Activated naive CD4-positive, alpha-beta T cell treated with anti-CD3 and anti-CD28 coated beads, Interleukin-2, amount 10 ng/mL, durations not matched to agents 7 days and 5 days (primary cell): ENCODE measurements around the gene KCNH2.

Experiments used
- CTCF ChIA-PET: fragments of 350-600 bp; sonication (Branson Sonifier 250); formaldehyde crosslinking; loops from one replicate; lab custom pipeline; 2021; ENCODE audit warnings: antibody characterized with exemption; lab: Charles Lee
- DNase-seq: peaks from one replicate; pipeline ENCODE4 v3.0.0-alpha.2; 2020
- H3K27ac Mint-ChIP-seq: one replicate; pipeline ENCODE4 v1.8.0; 2021; ENCODE audit warnings: mild to moderate bottlenecking, moderate library complexity, mixed read lengths
- H3K27me3 Mint-ChIP-seq: one replicate; pipeline ENCODE4 v1.8.0; 2021; ENCODE audit warnings: mild to moderate bottlenecking, mixed read lengths
- H3K36me3 Mint-ChIP-seq: one replicate; pipeline ENCODE4 v1.8.0; 2021; ENCODE audit warnings: mixed read lengths
- H3K4me1 Mint-ChIP-seq: one replicate; pipeline ENCODE4 v1.8.0; 2021; ENCODE audit warnings: mixed read lengths
- H3K4me3 Mint-ChIP-seq: one replicate; pipeline ENCODE4 v1.8.0; 2021; ENCODE audit warnings: mild to moderate bottlenecking, moderate library complexity, mixed read lengths
- H3K9me3 Mint-ChIP-seq: one replicate; pipeline ENCODE4 v1.8.0; 2021; ENCODE audit warnings: mixed read lengths

The KCNH2 gene

DNA sequence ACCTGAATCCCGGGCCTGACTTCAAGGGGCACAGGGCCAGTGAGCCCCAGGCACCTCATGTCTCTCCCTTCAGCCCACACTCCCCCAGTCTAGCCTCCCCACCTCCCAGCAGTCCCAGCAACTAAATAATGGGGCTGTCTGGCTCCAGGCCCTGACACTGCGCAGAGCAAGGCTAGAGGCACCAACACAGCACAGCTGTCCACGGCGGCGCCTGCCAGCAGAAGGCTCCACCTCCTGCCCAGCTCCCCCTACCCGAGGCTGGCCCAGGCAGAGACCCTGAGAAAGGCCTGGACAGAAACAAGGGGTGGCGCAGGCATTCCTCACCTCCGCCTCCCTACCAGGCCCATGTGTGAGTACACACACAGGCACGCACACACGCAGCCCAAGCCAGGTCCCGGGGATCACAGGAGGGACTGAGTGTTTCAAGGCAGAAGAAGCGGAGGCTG, 6.1 kb downstream of the KCNH2 start:
- Mint-ChIP-seq H3K27me3 (peaks cover 62% of the 10 kb centered on the region), H3K9me3 (no peaks in the 10 kb centered on the region), H3K4me3 (no peak overlapping the region), H3K36me3 (peaks cover 4% of the 10 kb centered on the region), H3K4me1 (peaks cover 58% of the 10 kb centered on the region), H3K27ac (no peak overlapping the region)
- no peak for DNase-seq
- CTCF ChIA-PET, result no interaction called here

DNA sequence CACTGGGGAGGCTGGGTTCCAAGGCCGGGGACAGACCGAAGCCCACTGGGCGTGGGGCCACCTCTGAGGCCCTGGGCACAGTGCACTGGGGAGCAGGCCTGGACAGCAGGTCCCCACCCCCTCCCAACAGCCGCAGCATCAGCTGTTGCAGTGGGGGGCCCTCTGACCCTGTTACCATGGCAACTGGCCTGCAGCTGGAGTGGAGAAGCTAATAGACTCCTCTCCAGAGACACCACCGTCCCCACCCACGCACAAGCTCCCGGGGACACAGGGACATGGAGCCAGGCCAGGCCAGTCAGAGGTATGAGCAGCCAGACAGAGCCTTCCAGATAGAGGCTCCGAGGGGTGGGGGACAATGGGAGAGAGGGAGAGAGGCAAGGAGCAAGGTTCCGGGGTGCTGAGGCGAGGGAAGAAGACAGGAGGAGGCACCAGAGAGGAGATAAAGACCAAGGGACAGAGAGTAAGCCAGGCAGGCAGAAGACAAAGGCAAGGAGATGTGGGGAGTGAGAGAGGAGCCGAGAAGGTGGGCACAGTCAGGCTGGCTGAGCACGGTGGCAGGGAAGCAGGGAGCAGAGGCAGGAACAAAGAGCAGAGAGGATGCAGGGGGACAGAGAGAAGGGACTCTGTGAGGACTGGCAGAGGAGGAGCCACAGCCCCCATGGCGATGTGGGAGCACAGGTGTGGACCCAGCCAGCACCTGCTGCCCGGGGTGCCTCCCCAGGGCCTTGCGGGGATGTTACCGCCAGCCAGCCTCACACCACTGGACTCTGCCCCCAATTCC, 6.7 kb downstream of the KCNH2 start:
- no peaks in the 10 kb centered on the region for H3K9me3 Mint-ChIP-seq
- H3K4me3 Mint-ChIP-seq, result no peak overlapping the region
- peaks cover 53% of the 10 kb centered on the region for H3K4me1 Mint-ChIP-seq
- CTCF ChIA-PET, result interaction anchor here (1.5 kb wide), 1 partner anchor 9 kb away, joined by 5 read pairs; no protein-coding TSS in a partner anchor
- H3K36me3 Mint-ChIP-seq, result no peaks in the 10 kb centered on the region
- peaks cover 56% of the 10 kb centered on the region for H3K27me3 Mint-ChIP-seq
- no peak overlapping the region for H3K27ac Mint-ChIP-seq
- no peak for DNase-seq

DNA sequence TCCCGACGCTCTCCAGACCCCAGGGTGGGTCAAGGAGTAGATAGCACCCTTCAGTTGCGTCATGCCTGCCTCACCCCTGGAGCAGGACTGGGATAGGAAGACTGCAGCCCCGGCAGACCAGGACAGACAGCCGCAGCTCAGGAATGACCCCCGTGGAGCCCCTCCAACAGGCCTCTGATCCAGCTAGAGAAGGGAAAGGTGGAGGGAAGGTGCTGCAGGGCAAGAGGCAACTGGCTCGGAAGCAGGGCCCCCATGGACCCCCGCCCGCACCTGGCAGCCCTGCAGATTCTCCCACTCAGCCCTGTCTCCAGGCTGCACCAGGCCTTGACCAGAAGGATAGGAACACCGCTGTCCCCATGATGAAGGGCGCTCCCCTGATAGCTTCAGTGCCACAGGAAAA, 7.7 kb downstream of the KCNH2 start:
- Mint-ChIP-seq H3K27ac (no peak overlapping the region), H3K4me1 (peaks cover 45% of the 10 kb centered on the region), H3K27me3 (peaks cover 53% of the 10 kb centered on the region), H3K4me3 (no peak overlapping the region), H3K9me3 (no peaks in the 10 kb centered on the region), H3K36me3 (no peaks in the 10 kb centered on the region)
- CTCF ChIA-PET, result interaction anchor here (0.8 to 1.5 kb wide), 5 partner anchors 8 to 72 kb away, joined by 3 to 5 read pairs (median 3); no protein-coding TSS in a partner anchor
- no peak for DNase-seq

DNA sequence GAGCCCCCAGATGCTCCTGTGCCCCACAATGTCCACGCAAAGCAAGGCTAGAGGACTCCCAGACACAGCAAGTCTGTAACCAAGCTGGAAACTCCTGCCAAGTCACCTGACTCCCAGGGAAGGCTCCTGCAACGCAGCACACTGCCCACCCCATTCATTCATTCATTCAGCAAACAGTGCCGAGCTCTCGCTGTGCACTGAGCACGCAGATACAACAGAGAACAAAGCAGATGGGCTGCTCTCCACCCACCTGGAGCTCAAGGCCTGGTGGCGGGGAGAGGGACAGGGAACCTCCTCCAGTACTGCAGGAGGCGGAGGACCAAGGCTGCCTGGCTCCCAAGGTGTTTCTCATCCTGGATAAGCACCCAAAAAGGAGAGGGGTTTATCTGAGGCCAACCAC, 8.6 kb downstream of the KCNH2 start:
- DNase-seq, result no peak
- CTCF ChIA-PET, result interaction anchor here (0.6 to 1.6 kb wide), 5 partner anchors 10 to 71 kb away, joined by 3 to 4 read pairs (median 3); no protein-coding TSS in a partner anchor
- Mint-ChIP-seq H3K9me3 (no peaks in the 10 kb centered on the region), H3K36me3 (no peaks in the 10 kb centered on the region), H3K27me3 (peaks cover 56% of the 10 kb centered on the region), H3K27ac (no peak overlapping the region), H3K4me3 (no peak overlapping the region), H3K4me1 (peaks cover 39% of the 10 kb centered on the region)

DNA sequence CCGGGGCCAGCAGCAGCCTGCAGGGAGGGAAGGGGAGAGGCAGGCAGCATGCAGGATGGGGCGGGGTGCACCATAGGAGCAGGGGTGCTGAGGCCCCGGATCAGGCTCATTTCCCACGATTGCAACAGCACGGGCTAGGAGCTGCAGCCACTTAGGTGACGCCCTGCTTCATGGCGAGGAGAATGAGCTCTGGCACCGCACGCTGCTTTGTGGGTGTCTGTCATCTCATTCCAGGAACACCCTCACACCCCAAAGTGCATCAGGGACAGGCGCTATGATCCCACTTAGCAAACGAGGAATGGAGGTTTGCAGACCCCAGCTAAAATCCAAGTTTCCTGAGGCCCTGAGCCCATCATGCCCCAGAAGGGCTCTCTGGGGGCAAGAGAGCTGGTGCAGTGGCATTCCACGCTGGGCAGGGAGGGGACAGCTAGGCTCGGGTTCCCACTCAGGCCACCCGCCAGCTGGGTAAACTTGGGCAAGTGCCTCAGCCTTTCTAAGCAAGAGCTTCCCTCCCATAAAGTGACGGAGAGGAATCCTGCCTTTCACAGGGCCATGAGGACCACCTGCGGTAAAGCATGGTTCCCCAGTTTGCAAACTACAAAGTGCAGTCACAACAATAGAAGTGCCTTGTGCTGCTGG, 9.3 kb downstream of the KCNH2 start:
- peaks cover 55% of the 10 kb centered on the region for H3K27me3 Mint-ChIP-seq
- no peaks in the 10 kb centered on the region for H3K9me3 Mint-ChIP-seq
- DNase-seq, result no peak
- CTCF ChIA-PET, result interaction anchor here (0.6 to 1.6 kb wide), 4 partner anchors 9 to 50 kb away, joined by 3 to 4 read pairs (median 4); no protein-coding TSS in a partner anchor
- no peak overlapping the region for H3K4me3 Mint-ChIP-seq
- no peak overlapping the region for H3K27ac Mint-ChIP-seq
- peaks cover 32% of the 10 kb centered on the region for H3K4me1 Mint-ChIP-seq
- no peaks in the 10 kb centered on the region for H3K36me3 Mint-ChIP-seq

DNA sequence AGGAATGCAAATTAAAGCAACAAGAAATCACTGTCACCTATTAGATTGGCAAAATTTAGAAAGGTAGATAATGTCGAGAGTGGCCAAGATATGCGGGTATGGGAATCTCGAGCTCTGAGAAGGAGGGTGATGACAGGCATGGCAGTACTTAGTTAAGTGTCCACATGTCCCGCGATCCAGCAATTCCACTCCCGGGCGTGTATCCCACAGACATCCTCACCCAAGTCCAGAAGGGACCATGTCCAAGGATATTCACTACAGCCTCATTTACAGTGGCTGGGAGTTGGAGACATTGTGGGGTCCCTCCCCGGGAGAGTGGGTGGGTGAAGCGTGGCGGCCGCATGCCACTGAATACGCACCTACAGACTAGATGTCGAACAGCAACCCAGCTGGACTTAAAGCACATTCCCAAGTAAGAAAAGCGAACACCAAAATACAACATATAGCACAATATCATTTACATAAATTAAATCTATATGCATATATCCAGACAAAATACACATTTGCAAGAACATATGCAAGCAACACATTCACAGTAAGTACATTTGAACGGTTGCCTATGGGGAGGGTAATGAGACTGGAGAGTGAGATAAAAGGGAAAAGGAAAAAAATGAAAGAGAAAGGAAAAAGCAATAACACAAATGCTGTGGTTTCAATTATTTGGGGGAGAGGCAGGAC, 9.9 kb downstream of the KCNH2 start:
- H3K9me3 Mint-ChIP-seq, result no peaks in the 10 kb centered on the region
- CTCF ChIA-PET, result interaction anchor here (1.3 to 1.6 kb wide), 4 partner anchors 15 to 50 kb away, joined by 3 to 6 read pairs (median 4); no protein-coding TSS in a partner anchor
- no peaks in the 10 kb centered on the region for H3K36me3 Mint-ChIP-seq
- H3K4me3 Mint-ChIP-seq, result no peak overlapping the region
- H3K4me1 Mint-ChIP-seq, result peaks cover 26% of the 10 kb centered on the region
- peaks cover 55% of the 10 kb centered on the region for H3K27me3 Mint-ChIP-seq
- no peak overlapping the region for H3K27ac Mint-ChIP-seq
- DNase-seq, result no peak

DNA sequence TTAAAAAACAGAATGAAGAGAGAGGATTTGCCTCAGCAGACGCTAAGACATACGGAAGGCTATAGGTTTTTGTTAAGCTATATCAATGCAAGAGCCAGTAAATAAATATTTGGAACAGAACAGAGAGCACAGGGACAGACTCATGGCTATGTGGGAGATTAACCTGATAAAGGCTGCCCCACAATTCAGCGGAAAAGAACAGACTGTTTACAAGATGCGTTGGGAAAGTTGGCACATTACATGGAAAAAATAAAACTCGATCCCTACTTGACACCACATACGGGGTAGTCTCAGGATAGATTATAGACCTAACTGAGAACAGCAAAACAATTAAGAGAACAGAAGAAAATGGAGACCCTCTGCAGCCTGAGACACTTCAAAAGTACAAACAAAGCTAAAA, 10.8 kb downstream of the KCNH2 start:
- H3K27me3 Mint-ChIP-seq, result peaks cover 64% of the 10 kb centered on the region
- H3K36me3 Mint-ChIP-seq, result no peaks in the 10 kb centered on the region
- CTCF ChIA-PET, result interaction anchor here (1.0 to 1.6 kb wide), 4 partner anchors 16 to 142 kb away, joined by 3 to 6 read pairs (median 4); no protein-coding TSS in a partner anchor

DNA sequence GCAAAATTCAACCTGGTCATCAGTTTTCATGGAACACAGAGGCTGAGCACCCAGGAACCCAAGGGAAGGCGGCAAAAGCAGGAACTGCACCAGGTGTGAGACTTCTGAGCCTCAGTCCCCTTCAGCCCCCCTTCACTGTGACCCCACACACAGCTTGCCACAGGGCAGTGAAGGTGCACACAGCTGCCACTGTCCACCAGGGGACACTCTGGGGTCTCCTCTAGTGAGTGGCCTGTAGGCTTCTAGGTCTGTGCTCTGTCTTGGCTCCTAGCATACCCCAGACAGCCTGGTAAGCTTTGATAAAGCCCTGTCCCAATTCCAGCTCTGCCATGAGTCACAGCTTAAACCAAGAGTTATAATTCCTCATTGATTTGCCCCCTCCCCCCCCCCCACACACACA, 12.1 kb downstream of the KCNH2 start:
- CTCF ChIA-PET, result interaction anchor here (0.6 to 6.3 kb wide), 2 partner anchors 19 to 52 kb away, joined by 3 to 91 read pairs; no protein-coding TSS in a partner anchor
- Mint-ChIP-seq H3K27me3 (peaks cover 69% of the 10 kb centered on the region), H3K27ac (no peak overlapping the region), H3K9me3 (no peaks in the 10 kb centered on the region), H3K4me3 (no peak overlapping the region), H3K4me1 (peaks cover 22% of the 10 kb centered on the region), H3K36me3 (no peaks in the 10 kb centered on the region)
- DNase-seq, result no peak

More for the DNA sequence above, 10.8 kb downstream of the KCNH2 start:
- no peak for DNase-seq
- Mint-ChIP-seq H3K4me3 (no peak overlapping the region), H3K27ac (no peak overlapping the region), H3K9me3 (no peaks in the 10 kb centered on the region), H3K4me1 (peaks cover 25% of the 10 kb centered on the region)

DNA sequence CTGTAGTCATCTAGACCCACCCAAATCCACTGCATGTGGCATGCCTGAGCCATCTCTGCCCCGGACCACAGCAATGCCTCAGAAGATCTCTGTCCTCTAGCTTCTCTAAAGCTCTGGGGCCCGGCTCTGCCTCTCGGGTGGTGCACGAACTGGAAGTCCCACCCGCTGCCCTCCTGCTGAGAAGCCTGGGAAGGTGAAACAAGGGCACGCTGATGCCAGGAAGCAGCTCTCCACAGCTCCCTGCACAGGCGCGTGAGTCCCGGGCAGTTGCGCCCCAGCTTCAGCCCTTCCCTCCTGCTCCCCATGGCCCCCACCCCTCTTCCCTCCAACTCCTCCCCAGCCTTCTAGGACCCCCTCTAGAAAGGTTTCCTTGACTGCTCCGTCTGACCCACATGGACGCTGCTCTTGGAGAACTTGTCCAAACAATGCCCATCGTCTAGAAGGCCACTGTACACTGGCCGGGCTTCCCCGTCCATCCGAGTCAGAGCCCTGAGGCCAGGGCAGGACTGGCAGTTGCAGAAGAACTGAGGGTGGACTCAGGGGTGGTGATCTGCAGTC, 12.8 kb downstream of the KCNH2 start:
- Mint-ChIP-seq H3K9me3 (no peaks in the 10 kb centered on the region), H3K4me1 (peaks cover 23% of the 10 kb centered on the region), H3K36me3 (no peaks in the 10 kb centered on the region), H3K27me3 (peaks cover 69% of the 10 kb centered on the region), H3K27ac (no peak overlapping the region), H3K4me3 (no peak overlapping the region)
- CTCF ChIA-PET, result interaction anchor here (0.6 to 6.3 kb wide), 3 partner anchors 19 to 145 kb away, joined by 3 to 91 read pairs (median 3); no protein-coding TSS in a partner anchor
- no peak for DNase-seq

DNA sequence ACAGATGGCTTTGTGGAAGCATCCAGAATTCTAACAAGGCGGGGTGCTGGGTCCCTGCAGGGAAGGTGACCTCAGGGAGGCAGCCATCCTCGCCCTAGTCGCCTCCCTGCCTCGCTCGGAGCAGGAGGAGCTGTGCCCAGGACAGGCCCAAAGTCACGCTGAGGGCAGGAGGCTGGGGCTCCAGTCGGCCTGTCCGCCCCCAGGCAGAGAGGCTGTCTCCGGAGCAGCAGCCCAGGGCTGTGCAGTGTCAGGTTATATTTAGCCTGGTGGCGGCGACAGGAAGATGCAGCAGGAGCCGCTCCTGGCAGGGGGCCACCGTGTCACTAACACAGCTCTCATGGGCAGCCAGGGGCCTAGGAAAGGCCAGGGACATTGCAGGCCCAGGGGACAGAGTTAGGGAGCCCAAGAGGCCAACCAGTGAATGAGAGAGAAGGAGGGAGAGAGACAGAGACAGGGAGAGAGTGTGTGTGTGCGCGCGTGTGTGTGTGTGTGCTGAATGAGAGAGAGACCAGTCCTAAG, 13.5 kb downstream of the KCNH2 start:
- peaks cover 67% of the 10 kb centered on the region for H3K27me3 Mint-ChIP-seq
- H3K9me3 Mint-ChIP-seq, result no peaks in the 10 kb centered on the region
- H3K4me3 Mint-ChIP-seq, result no peak overlapping the region
- peaks cover 21% of the 10 kb centered on the region for H3K4me1 Mint-ChIP-seq
- no peaks in the 10 kb centered on the region for H3K36me3 Mint-ChIP-seq
- no peak overlapping the region for H3K27ac Mint-ChIP-seq
- no peak for DNase-seq
- CTCF ChIA-PET, result interaction anchor here (0.8 to 6.3 kb wide), 4 partner anchors 9 to 146 kb away, joined by 3 to 91 read pairs (median 4); no protein-coding TSS in a partner anchor

DNA sequence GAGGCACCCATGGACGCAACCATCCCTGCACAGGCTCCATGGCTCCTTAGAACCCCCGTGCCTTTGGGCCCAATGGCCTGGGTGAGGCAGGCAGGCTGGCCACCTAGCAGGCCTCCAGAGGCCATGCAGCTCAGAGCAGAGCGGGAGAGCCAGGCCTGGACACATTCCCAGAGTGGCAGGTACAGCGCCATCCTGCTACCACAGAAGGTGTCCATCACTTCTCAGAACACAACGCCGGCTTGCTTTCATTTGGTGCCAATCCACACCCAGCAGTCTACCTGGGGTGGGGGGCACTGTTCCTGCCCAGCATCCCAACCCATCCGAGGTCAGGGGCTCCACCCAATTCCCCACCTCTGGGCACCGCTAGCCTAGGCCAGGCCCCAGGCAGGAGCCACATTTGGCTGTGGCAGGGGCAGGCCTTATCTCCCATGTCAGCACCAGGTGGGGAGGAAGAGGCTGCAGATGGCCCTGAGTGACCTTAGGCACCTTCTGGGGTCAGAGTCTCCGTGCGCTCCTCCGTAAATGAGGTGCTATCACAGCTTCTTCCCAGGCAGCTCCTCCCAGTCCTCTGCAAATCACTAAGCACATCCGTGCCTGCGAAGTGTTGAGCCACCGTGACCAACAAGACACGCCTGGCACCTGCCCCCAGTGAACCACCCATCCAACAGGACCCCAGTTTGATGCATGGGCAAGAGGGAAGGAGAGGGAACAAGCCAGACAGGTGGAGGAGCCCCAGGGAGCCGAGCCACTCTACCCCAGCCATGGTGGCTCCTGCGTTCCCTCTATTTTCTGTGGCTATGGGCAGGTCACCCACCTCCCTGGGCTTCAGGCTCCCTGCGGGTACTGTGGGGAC, 14.2 kb downstream of the KCNH2 start:
- CTCF ChIA-PET, result interaction anchor here (0.8 to 6.3 kb wide), 17 partner anchors 10 to 175 kb away, joined by 3 to 91 read pairs (median 5); partner anchors contain the start of gene NOS3
- no peak overlapping the region for H3K27ac Mint-ChIP-seq
- peaks cover 68% of the 10 kb centered on the region for H3K27me3 Mint-ChIP-seq

DNA sequence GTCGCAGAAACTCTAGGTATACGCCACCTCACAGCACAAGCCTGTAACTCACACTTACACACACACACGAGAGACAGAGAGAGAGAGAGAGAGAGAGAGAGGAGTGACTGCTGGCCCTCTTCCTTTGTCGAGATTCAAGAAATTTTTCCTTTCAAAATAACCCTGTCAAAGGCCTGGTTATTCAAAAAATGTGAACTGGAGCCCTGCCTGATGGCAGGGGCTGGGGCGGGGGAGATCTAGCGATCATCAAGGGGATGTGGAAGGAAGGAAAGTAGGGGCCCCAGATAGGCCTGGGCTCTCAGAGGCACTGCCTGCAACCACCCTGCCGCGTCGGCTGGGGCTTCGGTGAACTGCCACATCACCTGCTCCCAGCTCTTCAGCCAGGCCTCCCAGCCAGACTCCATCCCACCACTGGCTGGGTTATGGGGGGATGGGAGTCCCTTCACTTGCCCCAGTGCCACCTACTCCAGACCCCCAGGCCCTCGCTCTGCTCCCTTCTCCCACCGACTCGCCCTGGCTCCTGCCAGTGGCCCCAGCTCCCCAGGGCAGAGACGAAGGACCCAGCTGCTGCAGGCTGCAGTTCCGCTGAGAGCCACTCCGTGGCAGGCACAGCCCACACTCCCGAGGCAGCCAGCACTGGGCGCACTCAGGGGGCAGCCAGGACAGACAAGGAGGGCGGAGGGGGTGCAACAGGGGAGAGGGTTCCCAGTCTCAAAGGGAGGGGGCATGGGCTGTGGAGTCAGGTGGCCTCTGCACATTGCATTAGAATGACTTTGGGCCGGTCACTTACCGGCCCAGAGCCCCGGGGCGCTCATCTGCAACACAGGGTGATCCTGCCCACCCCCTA, 15.3 kb downstream of the KCNH2 start:
- Mint-ChIP-seq H3K4me3 (no peak overlapping the region), H3K27ac (no peak overlapping the region), H3K27me3 (peaks cover 72% of the 10 kb centered on the region), H3K9me3 (no peaks in the 10 kb centered on the region), H3K36me3 (no peaks in the 10 kb centered on the region), H3K4me1 (peaks cover 18% of the 10 kb centered on the region)
- CTCF ChIA-PET, result interaction anchor here (0.6 to 6.3 kb wide), 38 partner anchors 8 to 270 kb away, joined by 3 to 91 read pairs (median 5); partner anchors contain the start of genes ABCB8, ATG9B and NOS3
- DNase-seq, result peak; percentile 77

More for the DNA sequence above, 14.2 kb downstream of the KCNH2 start:
- no peak for DNase-seq
- Mint-ChIP-seq H3K4me1 (peaks cover 20% of the 10 kb centered on the region), H3K4me3 (no peak overlapping the region), H3K36me3 (no peaks in the 10 kb centered on the region), H3K9me3 (no peaks in the 10 kb centered on the region)
